Transverse colon (tissue), 3 donors: ENCODE data around the gene KRT38.

ENCODE experiments used
- EP300 ChIP-seq: sonication (generic); formaldehyde crosslinking; IDR thresholded peaks from one replicate; pipeline ENCODE4 v1.6.1; 2017; ENCODE audit warnings: antibody characterized with exemption, low read depth
- TF ChIP-seq, protein P1 (sequence below), 5 experiments: fragments of 200-600 bp in 3 of 5; fragments of 450-650 bp in 2 of 5; sonication (generic) in 3 of 5; IDR thresholded peaks; 1 replicate in 2 of 5; 2 replicates in 3 of 5; pipeline ENCODE4 v1.5.1; 2016 to 2017; ENCODE audit warnings: antibody characterized with exemption in 5 of 5, inconsistent platforms in 3 of 5, mild to moderate bottlenecking in 2 of 5, moderate library complexity in 1 of 5

DNA sequence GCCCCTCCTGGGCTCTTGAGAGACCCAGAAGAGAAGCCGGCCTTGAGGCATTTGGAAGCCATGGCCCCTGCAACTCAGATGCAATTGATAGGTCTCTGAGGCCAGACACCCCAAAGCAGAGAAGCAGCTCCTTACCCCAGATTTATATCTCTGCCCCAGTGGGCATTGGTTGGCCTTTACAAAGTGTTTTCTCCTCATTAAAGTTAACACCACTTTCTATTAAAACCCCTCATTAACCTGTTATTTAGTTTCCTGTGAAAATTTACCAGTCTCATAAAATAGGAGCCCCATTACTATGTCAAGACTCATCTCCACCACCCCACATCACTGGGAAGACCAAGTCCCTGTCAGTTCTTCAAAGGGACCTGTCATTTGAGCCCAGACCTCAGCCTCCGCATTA is 40.3 kb upstream of the KRT38 start, which contains the start of gene KRT35:
- TF ChIP-seq, protein P1, sequence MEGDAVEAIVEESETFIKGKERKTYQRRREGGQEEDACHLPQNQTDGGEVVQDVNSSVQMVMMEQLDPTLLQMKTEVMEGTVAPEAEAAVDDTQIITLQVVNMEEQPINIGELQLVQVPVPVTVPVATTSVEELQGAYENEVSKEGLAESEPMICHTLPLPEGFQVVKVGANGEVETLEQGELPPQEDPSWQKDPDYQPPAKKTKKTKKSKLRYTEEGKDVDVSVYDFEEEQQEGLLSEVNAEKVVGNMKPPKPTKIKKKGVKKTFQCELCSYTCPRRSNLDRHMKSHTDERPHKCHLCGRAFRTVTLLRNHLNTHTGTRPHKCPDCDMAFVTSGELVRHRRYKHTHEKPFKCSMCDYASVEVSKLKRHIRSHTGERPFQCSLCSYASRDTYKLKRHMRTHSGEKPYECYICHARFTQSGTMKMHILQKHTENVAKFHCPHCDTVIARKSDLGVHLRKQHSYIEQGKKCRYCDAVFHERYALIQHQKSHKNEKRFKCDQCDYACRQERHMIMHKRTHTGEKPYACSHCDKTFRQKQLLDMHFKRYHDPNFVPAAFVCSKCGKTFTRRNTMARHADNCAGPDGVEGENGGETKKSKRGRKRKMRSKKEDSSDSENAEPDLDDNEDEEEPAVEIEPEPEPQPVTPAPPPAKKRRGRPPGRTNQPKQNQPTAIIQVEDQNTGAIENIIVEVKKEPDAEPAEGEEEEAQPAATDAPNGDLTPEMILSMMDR (IDR thresholded peaks at IDR 0.05), result no peak
- TF ChIP-seq EP300, result no peak
